HG03558 (cell line): ENCODE data around the gene MOCS2.

ENCODE experiments used
- ATAC-seq: cut with Tn5 transposase; IDR thresholded peaks from one replicate; pipeline ENCODE4 v1.9.1; 2021; ENCODE audit warnings: moderate number of reproducible peaks; ENCODE audit not compliant: unreplicated experiment; ENCODE audit errors: extremely low read depth

The MOCS2 gene

GRCh38 chr5:53095931-53096525, 13.5 kb downstream of the MOCS2 start:
- ATAC-seq, result no peak

- ATAC-seq, result no peak
Observed at GRCh38 chr5:53095217-53095616, 14.3 kb downstream of the MOCS2 start.

- ATAC-seq, result no peak
Observed at GRCh38 chr5:53092242-53092641, 17.3 kb downstream of the MOCS2 start.

DNA sequence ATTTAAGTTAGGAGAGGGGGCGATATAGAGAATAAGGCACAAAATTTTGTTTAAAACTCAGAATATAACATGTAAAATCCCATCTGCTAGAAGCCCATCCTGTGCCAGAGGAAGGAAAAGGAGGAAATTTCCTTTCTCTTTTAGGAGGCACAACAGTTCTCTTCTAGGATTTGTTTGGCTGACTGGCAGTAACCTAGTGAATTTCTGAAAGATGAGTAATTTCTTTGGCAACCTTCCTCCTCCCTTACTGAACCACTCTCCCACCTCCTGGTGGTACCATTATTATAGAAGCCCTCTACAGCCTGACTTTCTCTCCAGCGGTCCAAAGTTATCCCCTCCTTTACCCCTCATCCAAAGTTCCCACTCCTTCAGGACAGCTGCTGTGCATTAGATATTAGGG, 18.3 kb downstream of the MOCS2 start:
- no peak for ATAC-seq

DNA sequence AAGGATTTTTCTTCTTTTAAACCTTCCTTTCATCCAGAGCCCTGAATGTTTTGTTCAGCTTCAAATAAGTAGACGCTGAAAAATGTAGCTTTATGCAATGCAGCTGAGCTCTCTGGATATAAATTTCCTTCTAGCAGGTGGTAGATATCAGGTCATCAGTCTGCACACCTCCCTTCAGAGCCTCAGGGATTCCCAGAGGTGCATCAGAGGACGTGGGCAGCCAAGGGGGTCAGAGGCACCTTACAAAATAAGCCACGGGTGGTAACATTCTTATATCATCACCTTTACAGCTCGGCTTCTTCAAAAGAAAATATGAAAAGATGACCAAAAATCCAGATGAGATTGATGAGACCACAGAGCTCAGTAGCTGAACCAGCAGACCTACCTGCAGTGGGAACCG, 19.3 kb downstream of the MOCS2 start:
- no peak for ATAC-seq

GRCh38 chr5:53089481-53089991, 20.0 kb downstream of the MOCS2 start:
- ATAC-seq, result peak; percentile 72

DNA sequence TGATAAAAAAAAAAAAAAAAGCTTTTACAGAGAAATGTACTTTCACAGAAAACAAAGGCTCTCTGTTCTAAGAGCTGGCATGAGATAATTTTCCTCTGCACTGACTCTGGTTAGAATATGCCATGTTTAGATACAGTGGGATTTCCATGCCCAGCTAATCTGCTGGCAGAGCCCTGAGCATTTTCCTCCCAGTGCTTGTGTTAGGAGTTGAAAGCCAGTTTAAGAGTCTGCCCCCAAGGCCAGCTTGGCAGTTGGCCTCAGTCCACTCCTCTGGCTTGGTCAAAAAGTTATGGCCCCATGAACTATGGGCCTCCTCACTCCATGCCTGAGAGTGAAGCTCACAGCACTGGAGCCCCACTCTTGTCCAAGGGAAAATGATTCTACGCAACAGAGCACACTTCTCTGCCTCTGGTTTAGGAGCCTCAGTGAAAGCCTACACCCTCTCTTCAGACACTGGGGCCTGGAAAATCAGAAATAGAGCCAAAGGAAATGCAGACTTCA, 21.9 kb downstream of the MOCS2 start:
- ATAC-seq, result no peak

DNA sequence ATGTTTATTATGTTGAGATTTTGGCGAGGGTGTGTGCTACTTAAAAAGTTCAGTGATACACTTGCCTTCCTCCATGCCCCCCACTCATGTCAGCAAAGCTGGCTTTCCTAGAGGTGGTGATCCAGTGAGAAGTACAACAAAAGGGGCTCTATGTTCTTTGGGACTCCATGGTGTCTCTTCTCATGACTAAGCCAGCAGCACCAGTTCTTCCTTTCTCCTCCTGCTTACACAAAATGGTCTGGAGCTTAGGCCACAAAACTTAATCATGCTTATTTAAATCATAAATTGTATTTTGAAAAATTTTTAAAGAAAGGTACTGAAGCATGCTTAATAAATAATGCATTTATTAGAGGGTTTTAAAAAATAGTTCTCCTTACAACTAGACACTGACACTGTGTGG, 22.4 kb downstream of the MOCS2 start:
- ATAC-seq, result no peak

GRCh38 chr5:53084546-53085255, 24.9 kb downstream of the MOCS2 start:
- ATAC-seq, result no peak

DNA sequence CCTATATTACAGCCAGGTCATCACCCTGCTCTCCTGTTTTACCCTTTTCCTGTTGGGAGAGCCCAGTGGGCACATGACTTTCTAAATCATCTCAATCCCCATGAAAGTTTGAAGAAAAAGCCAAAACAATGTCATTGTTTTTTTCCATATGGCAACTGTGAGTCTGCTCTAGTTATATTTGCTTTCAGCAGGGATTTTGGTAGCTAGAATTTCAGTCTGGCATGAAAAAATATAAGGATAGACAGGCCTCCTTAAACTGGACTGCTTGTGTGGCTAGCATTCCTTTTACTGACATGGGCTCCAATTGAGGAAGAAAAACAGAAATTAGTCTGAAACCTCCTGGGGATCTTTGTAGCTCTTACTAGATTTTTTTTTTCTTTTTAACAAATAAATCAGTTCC, 25.6 kb downstream of the MOCS2 start:
- ATAC-seq, result no peak

DNA sequence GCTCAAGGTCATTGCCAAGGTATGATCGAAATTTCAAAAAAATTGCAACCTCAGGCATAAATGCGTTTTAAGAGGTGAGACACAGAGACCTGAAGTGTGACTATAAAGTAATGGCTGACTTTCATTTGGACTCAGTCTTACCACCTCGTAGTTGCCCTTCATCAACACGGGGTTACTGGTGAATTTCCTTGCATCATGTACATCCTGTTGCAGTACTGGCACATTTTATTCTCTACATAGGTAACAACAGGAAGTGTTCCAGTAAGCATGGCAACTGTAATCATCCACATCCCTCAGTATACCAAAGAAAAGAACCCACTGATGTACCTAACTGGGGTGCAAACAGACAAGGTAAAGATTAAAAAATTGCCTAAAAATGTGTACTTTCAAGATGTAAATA, 29.3 kb downstream of the MOCS2 start:
- no peak for ATAC-seq

DNA sequence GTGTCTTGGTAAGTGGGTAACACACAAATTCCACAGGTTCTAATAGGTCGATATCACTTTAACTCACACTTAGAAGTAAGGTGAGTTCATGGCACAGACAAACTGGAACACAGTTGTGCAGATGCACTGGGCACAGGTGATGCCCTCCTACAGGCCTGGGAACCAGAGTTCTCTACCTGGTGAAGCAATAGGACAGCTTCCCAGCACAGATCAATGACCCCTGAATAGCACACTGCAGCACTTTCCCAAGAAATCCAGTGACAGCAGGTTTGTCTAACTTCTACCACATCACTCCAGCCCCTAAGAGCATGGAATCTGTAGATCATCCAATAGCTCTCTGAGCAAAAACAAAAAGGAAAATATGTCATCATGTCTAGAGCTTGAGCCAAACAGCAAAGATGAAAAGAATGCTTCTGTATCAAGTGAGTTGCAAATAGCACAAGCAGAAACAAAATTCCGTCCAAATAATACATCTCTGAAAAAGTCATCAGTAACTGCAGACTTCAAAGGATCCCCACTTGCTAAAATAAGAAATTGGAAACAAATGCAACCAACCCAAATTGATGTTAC, 33.5 kb downstream of the MOCS2 start:
- ATAC-seq, result no peak

GRCh38 chr5:53073348-53073747, 36.2 kb downstream of the MOCS2 start:
- no peak for ATAC-seq

- no peak for ATAC-seq
Observed at GRCh38 chr5:53071738-53072137, 37.8 kb downstream of the MOCS2 start.

- ATAC-seq, result no peak
Observed at GRCh38 chr5:53071298-53071697, 38.3 kb downstream of the MOCS2 start.

GRCh38 chr5:53069626-53070025, 39.9 kb downstream of the MOCS2 start:
- no peak for ATAC-seq

GRCh38 chr5:53068291-53068836, 41.2 kb downstream of the MOCS2 start:
- no peak for ATAC-seq

- ATAC-seq, result no peak
Observed at GRCh38 chr5:53067641-53068040, 41.9 kb downstream of the MOCS2 start.

DNA sequence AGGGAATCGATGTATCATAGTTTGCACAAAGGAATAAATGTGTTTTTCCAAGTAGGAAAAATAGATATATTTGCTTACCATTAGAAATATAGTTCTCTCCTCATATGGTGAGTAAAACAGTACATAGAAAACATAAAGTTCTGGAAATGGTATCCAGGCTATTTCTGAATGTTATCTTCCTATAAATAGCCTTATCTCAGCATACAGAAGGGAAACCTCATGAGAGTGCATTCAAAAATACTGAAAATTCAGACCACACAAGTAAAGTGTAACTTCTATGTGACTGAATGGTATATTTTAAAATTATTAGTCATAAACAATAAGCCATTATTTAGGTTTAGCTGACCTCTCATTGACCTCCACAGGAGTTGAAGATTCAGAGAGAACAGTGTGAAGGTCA, 43.5 kb downstream of the MOCS2 start:
- ATAC-seq, result no peak

DNA sequence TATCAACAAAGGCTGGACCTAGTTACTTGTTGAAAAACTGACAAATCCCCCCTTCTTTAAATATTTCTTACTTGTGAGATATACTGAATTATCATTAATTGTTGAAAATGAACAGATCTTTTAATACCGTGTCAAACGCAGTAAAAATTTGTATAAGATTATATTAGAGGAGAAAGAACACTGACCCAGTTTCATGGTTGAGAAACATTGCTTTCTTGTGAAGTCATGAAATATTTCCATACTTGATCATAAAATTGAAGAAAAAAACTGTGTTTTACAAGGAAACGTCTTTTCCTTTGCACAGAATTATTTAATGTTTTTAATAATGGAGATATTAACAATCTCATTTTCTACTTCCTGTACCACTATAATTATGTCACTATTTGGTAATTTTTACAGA, 45.8 kb downstream of the MOCS2 start:
- ATAC-seq, result no peak

GRCh38 chr5:53063176-53063575, 46.4 kb downstream of the MOCS2 start:
- no peak for ATAC-seq
